HuH-7.5 (cell line): Measurements from ENCODE around the gene PLA2G4A.

Experiments
- DNase-seq: peaks from one replicate; pipeline ENCODE4 v3.0.0; 2011; ENCODE audit warnings: low spot score

Gene PLA2G4A

DNA sequence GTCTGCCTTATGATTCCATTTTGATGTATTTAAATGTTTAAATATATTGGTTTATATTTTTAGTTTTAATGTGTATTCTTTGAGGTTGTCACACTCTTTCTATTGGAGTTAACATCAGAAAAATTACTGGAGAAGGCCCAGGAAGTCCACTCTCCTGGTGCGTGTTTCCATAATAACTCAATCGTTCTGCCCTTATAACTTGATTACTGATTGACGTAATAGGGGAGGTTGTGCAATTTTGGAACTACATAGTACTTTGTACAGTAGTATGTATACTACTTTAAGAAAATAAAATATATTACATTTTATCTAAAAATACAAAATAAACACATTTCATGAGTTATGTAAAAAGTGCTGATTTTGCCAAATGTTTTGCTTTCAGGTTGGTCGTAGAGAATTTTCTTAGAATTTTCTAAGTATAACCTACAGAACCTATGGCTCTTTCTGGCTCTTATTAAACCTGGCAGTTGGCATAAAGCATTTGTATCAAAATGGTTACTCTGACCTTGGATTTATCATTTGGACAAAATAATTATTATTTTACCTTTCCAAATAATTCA is 5.7 kb downstream of the PLA2G4A start:
- DNase-seq: no peak

DNA sequence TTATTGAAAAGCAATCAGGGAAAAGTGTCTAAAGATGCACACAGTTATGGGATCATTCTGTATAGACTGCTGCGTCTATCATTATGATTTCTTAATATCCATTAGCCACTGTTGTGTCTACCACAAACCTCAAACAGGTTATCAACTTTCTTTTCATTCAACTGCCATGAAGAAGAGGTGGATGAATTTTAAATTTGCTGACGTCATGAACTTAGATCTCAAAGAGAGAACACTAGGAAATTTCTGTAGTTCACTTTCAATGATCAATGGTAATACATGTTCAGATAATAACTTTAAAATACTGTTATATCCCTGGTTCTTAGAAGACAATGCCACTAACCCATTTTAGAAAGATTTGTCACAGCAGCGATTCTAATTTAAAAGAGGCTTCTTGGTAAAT is 6.7 kb downstream of the PLA2G4A start:
- no peak for DNase-seq

DNA sequence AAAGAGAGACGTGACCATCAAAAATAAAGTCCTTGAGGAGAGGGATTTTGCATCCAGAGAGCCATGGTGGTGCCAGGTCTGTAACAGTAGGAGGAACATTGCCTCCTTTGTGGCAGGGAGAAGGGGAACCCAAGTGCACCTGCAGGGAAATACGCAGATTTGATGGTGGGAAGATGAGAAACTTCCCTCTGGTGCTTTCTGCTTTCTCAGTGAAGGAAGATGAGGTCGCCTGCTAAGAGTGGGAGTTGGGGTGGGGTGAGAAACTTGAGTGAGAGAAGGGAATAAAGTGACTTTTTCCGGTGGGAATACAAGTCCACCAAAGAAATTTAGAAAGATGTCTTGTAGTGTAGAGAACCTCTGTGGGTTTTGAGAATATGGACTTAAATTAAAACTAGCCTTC is 9.1 kb downstream of the PLA2G4A start:
- no peak for DNase-seq

DNA sequence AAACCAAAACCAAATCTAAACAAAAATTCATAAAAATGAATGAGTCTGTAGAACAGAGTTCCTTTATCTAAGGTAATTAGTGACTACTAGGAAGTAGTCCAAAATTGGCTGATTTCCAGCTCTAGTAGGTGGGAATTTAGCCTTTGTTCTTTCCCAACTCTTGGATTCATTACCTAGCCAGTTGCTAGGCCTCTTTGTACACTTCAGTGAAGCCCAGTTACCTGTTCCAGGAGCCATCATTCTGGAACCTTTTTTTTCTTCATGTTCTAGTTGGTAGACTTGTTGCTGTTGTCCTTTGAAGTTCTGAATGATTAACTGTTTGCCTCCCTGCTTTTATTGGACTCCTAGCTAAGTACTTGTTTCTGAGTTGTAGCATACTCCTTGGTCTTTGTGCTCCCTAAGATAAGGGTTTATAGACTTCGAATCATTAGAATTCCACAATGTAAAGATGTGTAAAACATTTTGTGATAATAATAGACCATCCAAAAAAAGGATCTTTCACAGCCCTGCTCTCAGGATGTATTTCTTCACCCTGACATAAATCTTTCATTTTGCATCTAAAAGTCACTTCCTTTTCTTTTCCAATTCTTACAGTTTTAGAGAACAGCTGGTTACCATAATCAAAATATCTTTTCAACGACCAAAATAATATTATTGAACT is 9.8 kb downstream of the PLA2G4A start:
- no peak for DNase-seq

DNA sequence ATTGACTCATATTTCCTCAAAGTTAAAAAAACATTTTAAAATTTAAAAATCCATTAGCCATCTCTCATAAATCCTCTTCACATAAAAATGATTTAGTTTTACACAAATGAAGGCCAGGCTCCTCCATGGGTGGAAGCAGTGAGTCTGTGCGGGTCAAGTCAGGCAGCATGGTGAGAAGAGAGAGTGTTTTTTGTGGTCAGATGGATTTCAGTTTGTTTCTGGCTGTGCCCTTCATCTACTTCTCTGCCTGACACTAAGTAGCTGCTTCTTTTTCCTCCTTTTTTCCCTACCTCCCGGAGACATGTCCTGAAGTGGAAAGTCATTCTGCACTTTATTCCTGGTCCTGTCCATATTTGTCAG is 10.3 kb downstream of the PLA2G4A start:
- DNase-seq: no peak

DNA sequence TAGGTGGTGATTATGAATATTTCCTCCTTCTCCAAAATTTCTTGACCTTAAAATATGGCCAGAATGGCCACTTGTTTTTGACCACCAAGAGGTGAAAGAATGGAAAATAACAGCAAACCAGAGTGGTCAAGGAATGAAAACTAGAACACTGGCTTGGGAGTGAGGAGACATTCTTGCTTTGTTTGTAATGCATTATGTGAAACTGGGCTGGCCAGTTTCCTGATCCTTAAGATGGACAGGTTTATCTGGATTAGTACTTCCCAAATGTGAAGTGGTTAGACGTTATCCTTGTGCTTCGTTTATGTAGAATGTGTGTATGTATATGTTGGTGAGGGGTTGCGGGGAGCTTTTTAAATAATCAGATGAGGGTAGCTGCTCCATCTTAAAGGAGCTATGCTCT is 12.8 kb downstream of the PLA2G4A start:
- DNase-seq: no peak

DNA sequence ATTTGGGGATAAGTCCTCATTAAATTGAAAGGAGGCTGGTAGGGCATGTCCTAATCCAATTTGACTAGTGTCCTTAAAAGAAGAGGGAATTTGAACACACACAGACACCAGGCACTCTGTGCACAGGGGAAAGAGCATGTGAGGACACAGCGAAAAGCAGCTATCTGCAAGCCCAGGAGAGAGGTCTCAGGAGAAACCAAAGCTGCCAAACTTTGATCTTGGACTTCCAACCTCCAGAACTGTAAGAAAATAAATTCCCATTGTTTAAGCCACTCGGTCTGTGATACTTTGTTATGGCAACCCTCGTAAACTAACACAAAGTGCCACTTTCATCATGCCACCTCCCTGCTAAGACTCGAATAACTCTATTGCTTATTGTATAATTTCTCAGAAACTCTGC is 13.8 kb downstream of the PLA2G4A start:
- DNase-seq: no peak

DNA sequence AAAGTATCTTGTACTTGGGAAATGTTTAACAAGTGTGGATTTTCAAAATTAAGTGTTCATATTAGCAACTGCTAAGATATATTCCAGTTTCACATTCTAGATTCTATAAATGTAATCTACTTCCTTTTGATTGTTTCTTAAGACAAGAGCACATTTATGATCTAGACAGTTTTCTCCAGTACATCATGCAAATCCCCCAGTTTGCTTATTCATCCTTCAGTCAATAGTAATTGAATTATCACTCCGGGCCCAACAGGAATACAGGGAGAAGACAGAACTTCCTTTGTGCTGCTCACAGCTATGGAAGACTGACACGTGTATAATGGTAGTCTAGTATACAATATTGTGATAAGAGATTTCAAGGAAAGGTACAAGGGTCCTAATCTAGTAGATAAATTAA is 14.5 kb downstream of the PLA2G4A start:
- no peak for DNase-seq

DNA sequence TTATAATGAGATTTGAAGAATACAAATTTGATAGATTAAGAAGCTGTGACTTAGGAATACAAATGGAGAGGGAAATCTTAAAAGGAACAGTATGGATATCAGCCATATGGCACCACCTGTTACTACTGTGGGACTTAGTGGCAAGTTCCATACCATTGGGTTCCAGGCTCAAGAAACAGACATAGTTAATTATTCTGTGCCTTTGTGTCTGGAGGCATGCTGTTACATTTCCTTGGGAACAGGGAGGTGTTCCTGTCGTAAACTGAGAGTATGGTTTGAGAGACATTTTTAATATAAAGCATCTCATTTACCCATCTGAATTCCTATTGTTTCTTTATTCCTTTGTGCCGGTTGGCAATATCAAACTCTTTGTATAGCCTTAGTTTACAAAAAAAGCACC is 15.2 kb downstream of the PLA2G4A start:
- DNase-seq: no peak

DNA sequence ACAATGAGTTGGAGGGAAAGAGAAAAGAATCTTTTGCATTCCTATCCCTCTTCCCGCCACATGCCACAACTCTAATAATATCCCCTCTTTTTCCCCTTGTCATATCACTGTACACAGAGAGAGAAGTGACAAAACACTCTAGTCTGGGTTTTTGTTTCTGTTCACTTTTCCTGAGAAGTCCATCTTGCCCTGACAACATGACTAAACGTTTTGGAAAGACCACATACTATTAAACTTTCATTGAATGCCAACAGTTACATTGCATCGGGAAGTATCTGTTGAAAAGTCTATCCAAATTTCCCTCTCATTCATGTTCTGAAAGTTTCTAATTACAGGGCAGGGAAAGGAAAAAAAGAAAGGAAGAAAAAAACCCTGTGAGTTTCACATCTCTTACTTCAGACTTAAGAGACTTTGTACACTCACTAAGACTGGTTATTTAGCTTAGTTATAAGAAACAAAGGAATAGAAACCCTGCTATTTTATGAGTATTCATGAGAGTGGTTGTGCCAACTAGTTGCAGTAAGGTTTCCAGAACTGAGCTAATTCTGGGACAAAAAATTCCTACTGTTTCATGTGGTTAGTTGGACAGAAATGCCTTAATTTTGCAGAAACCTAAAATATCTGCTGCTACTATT is 16.9 kb downstream of the PLA2G4A start:
- DNase-seq: no peak

DNA sequence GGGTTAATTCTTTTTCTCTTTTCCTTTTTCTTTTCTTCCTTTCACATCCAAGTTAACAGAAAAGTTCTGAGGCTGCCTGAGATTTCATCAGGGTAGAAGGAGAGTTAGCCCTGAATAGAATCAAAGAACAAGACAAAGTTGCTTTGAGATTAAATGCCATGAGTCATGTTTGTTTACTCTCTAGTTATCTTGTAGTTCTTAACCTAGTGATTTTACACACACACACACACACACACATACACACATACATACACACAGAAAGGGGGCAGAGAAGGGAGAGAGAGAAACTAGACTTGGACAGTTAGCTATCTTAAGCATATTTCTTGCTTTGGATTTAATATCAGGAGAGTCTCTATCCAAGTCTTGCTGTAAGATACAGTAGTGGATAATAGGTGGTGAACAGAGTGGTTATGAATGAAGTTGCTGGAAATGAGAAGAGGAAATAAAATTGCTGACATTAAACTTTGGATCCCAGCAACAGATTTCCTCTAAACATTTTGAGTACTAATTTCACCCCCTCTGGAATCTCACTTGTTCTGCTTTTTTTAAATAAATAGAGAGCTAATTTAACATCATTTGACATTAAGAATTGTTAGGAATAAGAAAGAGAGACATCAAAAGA is 19.9 kb downstream of the PLA2G4A start:
- no peak for DNase-seq

DNA sequence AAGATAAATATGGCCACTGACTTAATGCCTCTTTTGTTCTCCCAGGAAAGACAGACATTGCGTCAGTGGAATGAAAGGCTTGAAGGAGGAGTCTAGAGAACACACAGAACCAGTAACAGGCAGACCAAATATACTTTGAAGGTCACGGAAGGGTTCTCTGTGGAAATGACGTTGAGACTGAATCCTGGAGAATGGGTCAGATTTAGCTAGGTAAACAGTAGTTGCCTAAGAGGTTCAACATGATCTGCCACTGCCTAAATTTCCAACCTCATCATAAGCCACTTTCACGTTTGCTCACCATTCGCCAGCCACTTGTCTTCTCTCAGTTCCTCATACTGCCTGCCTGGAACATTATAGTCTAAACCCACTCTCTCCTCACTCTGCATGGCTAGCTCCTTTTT is 20.5 kb downstream of the PLA2G4A start:
- DNase-seq: peak; percentile 4

DNA sequence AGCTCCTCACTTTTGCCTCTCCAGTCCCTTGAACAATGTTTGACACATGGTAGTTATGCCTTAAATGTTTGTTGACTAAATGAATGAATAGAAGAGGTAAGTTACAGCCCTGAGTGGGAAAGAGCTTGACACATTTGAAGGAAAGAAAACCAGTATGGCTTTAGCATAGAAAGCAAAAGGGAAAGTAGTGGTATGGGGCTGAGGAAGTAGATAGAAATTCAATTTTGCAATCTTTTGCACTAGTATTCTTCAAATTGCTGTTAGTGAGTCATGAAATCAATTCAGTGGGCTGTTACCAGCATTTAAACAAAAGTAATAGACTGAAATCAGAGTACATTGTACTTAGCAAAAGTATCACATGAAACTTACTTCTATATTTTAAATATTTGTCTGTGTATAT is 21.1 kb downstream of the PLA2G4A start:
- no peak for DNase-seq

DNA sequence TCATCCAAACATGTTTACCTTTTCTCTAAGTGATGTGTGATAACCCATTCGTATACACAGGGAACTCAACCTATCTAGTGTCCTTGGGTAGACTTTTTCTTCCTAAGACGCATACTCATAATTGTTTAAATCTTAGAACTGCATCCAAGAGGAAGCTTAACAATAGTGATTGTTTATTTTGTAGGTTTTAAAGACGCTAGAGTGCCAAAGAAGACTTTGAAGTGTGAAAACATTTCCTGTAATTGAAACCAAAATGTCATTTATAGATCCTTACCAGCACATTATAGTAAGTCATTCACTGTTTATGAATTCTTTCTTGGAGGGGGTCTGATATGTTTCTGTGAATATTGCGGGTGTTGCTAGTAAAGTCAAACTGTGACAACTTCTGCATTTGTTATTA is 25.4 kb downstream of the PLA2G4A start:
- DNase-seq: no peak

DNA sequence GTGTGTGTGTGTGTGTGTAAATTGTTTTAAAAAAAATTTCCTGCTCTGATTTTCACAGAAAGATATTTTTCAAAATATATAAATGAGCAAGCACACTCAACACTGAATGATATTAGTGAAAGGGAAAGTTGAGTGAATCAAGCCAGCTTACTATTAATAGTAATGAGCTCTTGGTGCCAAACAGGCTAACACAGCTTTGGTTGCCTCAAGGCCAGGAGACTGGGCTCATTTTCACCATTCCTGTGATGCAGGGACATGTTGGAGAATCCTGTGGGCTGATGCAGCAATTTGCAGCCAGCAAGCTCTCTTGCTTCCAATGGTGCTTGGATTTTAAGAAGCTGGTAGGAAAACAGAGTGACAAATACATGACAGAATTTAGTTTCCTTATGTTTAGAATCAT is 30.2 kb downstream of the PLA2G4A start:
- no peak for DNase-seq

DNA sequence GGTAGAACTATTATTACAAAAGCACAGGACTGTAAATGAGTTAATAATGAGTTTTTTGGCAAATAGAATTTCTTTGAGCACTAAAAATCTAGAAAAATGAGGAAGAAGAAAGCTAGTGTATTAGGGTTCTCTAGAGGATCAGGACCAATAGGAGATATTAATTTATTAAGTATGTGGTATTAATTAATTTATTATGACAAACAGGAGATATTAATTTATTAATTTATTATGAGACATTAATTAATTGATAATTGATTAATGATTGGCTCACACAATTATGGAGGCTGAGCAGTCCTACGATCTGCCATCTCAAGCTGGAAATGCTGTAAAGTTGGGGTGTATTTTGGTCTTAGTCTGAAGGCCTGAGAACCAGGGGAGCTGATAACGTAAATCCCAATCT is 31.2 kb downstream of the PLA2G4A start:
- DNase-seq: no peak

DNA sequence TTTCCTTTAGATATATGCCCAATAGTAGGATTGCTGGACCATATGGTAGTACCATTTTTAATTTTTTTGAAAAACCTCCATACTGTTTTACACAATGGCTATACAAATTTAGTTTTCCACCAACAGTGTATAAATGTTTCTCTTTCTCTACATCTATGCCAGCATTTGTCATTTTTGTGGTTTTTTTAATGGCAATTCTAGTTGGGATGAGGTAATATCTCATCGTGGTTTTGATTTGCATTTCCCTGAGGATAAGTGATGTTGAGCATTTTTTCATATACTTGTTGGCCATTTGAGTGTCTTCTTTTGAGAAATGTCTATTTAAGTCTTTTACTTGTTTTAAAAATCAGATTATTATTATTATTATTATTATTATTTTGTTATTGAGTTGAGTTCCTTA is 35.5 kb downstream of the PLA2G4A start:
- DNase-seq: no peak

DNA sequence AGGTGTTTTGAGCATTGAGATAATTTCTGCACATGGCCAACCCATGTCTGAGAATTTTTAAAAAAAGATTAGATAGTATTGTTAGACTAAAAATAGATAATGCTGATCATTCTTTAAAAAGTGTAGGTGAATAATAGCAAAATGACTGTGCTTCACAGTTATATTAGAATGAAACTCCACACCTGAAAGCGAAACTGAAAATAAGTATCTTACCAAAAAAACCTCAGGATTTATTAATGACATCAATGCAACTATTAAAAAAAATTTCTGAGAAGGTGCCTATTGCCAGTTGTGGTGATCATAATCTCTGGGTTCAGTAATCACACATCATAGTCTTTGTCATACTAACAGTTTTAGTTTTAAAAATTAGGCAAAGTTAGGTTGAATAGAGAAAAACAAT is 36.5 kb downstream of the PLA2G4A start:
- no peak for DNase-seq

DNA sequence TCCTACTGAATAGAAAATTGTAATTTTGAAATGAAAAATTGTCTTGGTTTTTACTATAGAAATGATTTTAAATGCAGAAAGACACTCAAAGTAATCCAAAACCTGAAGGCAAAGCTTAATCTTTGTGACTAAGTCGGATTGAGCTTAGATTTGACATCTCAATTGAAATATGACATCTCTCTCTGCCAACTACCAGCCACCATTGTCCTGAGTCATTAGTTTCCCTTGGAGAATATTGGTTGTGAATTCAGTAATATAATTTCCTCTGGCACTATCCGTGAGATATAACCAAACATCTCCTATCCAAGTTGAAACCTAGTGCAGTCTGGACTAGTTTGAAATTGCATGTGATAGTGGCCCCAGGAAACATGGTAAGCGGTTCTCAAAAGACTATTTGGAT is 37.1 kb downstream of the PLA2G4A start:
- no peak for DNase-seq

DNA sequence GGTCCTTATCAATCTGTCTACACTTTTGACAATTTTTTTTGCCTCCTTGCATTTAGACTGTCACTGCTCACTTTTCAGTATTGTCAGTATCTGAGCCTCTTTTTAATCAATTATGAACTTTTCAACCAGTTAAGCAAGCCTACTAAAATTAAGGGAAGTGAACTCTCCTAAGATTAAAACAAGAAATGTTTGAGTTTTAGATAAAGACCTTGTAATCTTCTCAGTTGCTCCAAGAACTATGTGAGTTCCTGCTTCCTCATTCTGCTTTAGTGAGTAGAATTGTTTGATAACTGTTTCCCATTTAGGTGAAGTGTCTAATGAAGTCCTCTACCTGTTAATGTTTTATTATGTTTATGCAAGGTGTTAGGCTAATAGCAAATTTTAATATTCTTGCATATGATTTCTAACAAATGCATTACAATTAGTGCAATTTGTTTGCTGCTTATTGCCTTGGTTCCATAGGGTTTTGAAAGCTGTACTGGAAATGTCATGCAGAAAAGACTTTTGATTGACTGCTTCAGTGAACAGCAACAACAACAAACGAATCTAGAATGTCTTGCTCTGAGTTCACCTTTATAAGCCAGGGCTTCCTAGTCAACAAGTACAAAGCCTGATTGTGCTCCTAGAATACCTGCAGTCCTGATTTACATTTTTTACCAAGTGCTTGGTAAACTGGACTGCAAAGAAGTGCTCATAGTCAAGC is 40.9 kb downstream of the PLA2G4A start:
- no peak for DNase-seq

DNA sequence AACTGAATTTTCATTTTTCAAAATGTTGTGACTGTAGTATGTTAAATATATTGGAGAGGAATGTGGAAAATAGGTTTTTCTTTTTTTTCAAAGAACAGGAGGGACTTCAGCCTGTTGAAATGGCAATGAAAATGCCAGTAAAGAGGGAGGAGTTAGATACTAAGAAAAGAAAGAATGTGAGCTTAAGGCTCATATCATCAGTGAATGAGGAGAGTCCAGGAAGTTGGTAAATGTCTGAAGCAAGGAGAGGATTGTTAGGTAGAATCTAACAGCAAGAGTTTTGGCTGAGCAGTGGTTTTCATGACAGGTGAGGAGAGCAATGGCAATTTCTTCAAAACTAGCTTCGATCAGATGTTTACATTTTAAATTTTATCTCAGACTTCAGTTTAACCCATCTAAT is 43.0 kb downstream of the PLA2G4A start:
- DNase-seq: no peak

DNA sequence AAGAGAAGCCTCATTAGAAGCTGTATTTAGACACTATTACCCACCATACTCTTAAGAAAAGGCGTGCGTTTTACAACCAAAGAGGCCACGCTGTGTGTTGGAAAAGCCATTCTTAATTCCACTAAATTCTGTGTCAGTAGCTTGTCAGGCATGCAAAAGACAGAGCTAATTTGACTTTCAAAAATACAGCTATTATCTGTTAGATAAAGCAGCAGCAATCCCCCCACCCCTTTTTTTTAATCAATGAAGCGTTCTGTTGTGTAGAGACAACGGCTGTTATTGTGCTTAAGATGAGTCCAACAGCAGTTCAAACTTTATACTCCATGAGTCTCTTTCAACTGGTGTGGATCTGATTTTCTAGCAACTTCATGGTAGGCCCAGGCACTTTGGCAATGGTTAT is 43.5 kb downstream of the PLA2G4A start:
- no peak for DNase-seq

DNA sequence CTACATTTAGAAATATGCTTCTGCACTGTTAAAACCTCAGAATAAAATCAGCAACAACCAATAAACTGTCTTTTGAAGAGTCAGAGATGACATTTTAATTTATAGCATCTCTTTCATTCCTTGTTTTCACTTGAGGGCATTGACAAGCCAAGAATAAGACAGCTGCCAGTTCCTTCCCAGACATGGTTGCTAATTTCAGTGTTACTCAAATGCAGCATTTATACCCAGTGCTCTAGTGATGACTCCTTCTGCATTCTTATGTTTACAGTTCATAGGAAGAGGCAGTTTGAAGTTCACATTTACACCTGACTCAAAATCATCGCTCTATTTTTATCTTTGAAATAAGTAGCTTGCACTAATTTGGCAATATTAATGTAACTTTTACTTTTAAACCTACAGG is 44.9 kb downstream of the PLA2G4A start:
- no peak for DNase-seq
